Osteoblast (primary cell): ENCODE results near the gene LHFPL2. TPM values are rescaled to one million over a fixed set of nuclear protein-coding genes. Genes with fewer than 3 reads are reported as not detected.

ENCODE experiments used
- DNase-seq: peaks from one replicate; pipeline ENCODE4 v3.0.0; 2011; ENCODE audit warnings: low spot score, mixed read lengths; ENCODE audit not compliant: insufficient read length; ENCODE audit errors: missing footprints
- H2AFZ ChIP-seq: 2 replicates; pipeline ENCODE4 v1.6.0; 2011; ENCODE audit warnings: mild to moderate bottlenecking, low read length
- H3K27ac ChIP-seq: 2 replicates; pipeline ENCODE4 v1.5.1; 2011; ENCODE audit warnings: mild to moderate bottlenecking, low read depth, low read length, moderate library complexity
- H3K27me3 ChIP-seq: 2 replicates; pipeline ENCODE4 v1.6.0; 2012; ENCODE audit warnings: mild to moderate bottlenecking, control low read depth, inconsistent platforms, low read length, moderate library complexity; ENCODE audit not compliant: insufficient read depth
- H3K36me3 ChIP-seq: 2 replicates; pipeline ENCODE4 v1.5.1; 2011; ENCODE audit warnings: mild to moderate bottlenecking, low read length, control low read depth, moderate library complexity; ENCODE audit not compliant: insufficient read depth
- H3K4me1 ChIP-seq: 2 replicates; pipeline ENCODE4 v1.5.1; 2011; ENCODE audit warnings: mild to moderate bottlenecking, low read length, control low read depth, moderate library complexity; ENCODE audit not compliant: insufficient read depth
- H3K4me2 ChIP-seq: 2 replicates; pipeline ENCODE4 v1.6.0; 2011; ENCODE audit warnings: mild to moderate bottlenecking, low read length; ENCODE audit not compliant: insufficient read depth
- H3K4me3 ChIP-seq: fragments of 200-600 bp; sonication (generic); 3 replicates; pipeline ENCODE4 v1.5.1; 2012; ENCODE audit warnings: mild to moderate bottlenecking, low read length, inconsistent platforms; ENCODE audit not compliant: insufficient read depth
- H3K79me2 ChIP-seq: 2 replicates; pipeline ENCODE4 v1.6.0; 2012; ENCODE audit warnings: mild to moderate bottlenecking, low read length, control low read depth, inconsistent platforms; ENCODE audit not compliant: insufficient read depth
- H3K9me3 ChIP-seq: 2 replicates; pipeline ENCODE4 v1.5.1; 2011; ENCODE audit warnings: low read depth, low read length, control low read depth
- H4K20me1 ChIP-seq: 2 replicates; pipeline ENCODE4 v1.6.0; 2012; ENCODE audit warnings: mild to moderate bottlenecking, low read length, control low read depth; ENCODE audit not compliant: insufficient read depth
- total RNA-seq: library from RNA; depleted of rRNA; stranded (reverse); fragments of >200 nt; gene quantifications from 2 replicates; pipeline ENCODE4 v1.2.3, GENCODE V29; 2012
- TF ChIP-seq, protein P1 (sequence below): IDR thresholded peaks from 2 replicates; pipeline ENCODE4 v1.5.1; 2011; ENCODE audit warnings: mild to moderate bottlenecking, low read depth, low read length, moderate library complexity; ENCODE audit errors: extremely low read depth

LHFPL2 gene
- total RNA-seq, 1 donor, result 64.4 TPM

DNA sequence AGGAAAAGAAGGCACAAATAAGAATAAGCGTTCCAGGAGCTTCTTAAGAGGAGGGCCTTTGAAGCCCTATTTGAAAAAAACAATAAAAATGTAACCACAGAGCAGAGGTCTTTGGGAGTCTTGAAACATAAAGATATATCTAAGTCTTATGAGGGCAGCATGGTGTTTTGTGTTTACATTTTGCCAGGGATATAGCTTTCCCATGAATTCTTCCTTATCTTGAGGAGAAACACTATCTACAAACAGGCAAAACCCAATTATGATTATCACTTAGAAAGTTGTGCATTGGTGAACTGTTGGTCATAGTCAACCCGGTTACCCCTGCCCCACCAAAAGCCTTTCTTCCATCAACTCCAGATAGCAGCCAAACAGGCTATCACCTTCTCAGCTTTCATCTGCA, 23.6 kb upstream of the LHFPL2 start:
- Histone ChIP-seq H3K9me3 (no peaks in the 10 kb centered on the region), H2AFZ (no peak overlapping the region), H3K27me3 (no peaks in the 10 kb centered on the region), H3K4me2 (no peak overlapping the region), H3K79me2 (no peaks in the 10 kb centered on the region), H4K20me1 (no peaks in the 10 kb centered on the region), H3K36me3 (no peaks in the 10 kb centered on the region), H3K4me3 (no peak overlapping the region), H3K4me1 (no peaks in the 10 kb centered on the region), H3K27ac (no peak overlapping the region)
- TF ChIP-seq, protein P1, sequence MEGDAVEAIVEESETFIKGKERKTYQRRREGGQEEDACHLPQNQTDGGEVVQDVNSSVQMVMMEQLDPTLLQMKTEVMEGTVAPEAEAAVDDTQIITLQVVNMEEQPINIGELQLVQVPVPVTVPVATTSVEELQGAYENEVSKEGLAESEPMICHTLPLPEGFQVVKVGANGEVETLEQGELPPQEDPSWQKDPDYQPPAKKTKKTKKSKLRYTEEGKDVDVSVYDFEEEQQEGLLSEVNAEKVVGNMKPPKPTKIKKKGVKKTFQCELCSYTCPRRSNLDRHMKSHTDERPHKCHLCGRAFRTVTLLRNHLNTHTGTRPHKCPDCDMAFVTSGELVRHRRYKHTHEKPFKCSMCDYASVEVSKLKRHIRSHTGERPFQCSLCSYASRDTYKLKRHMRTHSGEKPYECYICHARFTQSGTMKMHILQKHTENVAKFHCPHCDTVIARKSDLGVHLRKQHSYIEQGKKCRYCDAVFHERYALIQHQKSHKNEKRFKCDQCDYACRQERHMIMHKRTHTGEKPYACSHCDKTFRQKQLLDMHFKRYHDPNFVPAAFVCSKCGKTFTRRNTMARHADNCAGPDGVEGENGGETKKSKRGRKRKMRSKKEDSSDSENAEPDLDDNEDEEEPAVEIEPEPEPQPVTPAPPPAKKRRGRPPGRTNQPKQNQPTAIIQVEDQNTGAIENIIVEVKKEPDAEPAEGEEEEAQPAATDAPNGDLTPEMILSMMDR, result no peak
- DNase-seq, result no peak

DNA sequence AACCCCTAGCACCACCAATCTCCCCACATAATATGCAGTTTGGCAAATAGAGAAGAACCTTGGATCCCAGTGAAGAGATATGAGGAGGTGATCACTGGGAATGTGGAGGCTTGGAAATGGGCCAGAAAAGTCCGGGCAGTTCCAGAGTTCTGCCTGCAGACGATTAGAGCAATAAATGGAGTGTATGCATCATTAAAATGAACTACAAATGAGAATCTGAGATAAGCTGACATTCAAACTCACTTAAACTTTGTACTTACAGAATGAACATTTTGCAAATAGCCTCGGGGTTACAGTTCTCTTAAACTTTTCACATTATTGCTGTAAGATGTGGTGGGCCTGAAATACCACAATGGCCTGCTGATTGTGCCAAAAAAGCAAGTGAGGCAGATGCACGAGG, 23.0 kb upstream of the LHFPL2 start:
- Histone ChIP-seq H3K9me3 (no peaks in the 10 kb centered on the region), H3K4me1 (no peaks in the 10 kb centered on the region), H3K27me3 (no peaks in the 10 kb centered on the region), H3K4me3 (no peak overlapping the region), H3K79me2 (no peaks in the 10 kb centered on the region), H3K36me3 (no peaks in the 10 kb centered on the region), H3K4me2 (no peak overlapping the region), H2AFZ (no peak overlapping the region), H3K27ac (no peak overlapping the region), H4K20me1 (no peaks in the 10 kb centered on the region)
- TF ChIP-seq, protein P1, result no peak
- DNase-seq, result no peak

DNA sequence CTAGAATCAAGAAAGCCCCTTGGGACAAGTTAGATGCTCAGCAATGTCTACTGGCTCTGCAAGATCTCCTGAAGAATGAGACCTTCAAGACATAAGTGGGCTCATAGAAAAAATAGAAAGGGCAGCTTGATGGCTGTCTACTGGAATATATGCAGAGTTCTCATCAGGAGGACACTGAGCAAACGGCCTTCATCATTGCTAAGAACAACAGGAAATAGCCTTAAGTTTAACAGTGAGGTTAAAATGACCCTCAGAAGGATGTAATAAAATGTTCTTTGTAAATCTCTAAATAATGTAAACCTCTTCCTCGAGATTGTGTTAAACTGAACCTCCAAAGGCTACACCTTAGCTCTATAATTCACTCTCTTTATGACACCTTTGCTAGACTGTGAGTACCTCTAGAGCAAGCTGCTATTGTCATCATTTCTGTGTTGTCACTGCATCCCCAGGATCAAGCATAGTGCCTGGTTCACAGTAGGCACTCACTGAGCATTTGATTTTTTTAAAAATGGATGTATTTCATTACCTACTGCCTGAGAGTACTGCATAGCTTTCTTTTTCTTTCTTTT, 22.2 kb upstream of the LHFPL2 start:
- H3K79me2 ChIP-seq, result no peaks in the 10 kb centered on the region
- H3K4me3 ChIP-seq, result no peak overlapping the region
- H2AFZ ChIP-seq, result peak overlapping the region; percentile 10
- H3K9me3 ChIP-seq, result no peaks in the 10 kb centered on the region
- H3K4me1 ChIP-seq, result peaks cover 4% of the 10 kb centered on the region
- H3K27me3 ChIP-seq, result no peaks in the 10 kb centered on the region
- no peak overlapping the region for H3K27ac ChIP-seq
- H3K4me2 ChIP-seq, result no peak overlapping the region
- no peaks in the 10 kb centered on the region for H4K20me1 ChIP-seq
- DNase-seq, result no peak
- TF ChIP-seq, protein P1, result no peak
- no peaks in the 10 kb centered on the region for H3K36me3 ChIP-seq

DNA sequence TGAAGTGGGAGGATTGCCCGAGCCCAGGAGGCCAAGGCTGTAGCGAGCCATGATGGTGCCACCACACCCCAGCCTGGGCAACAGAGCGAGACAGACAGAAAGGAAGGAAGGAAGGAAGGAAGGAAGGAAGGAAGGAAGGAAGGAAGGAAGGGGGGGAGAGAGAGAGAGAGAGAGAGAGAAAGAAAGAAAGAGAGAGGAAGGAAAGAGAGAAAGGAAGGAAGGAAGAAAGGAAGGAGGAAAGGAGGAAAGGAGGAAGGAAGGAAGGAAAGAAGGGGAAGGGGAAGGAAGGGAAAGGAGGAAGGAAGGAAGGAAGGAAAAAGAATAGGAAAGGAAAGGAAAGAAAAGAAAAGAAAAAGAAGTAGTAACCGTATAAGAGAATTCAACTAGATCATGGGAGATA, 20.8 kb upstream of the LHFPL2 start:
- H4K20me1 ChIP-seq, result no peaks in the 10 kb centered on the region
- H3K4me1 ChIP-seq, result peaks cover 4% of the 10 kb centered on the region
- H3K9me3 ChIP-seq, result no peaks in the 10 kb centered on the region
- no peak overlapping the region for H3K4me2 ChIP-seq
- H2AFZ ChIP-seq, result no peak overlapping the region
- H3K79me2 ChIP-seq, result no peaks in the 10 kb centered on the region
- no peaks in the 10 kb centered on the region for H3K27me3 ChIP-seq
- no peak for DNase-seq
- no peaks in the 10 kb centered on the region for H3K36me3 ChIP-seq
- no peak overlapping the region for H3K4me3 ChIP-seq
- no peak overlapping the region for H3K27ac ChIP-seq
- TF ChIP-seq, protein P1, result no peak
